AG09309 (cell line): ENCODE measurements around the gene IFNA13.

Experiments used
- DNase-seq: peaks from one replicate; pipeline ENCODE4 v3.0.0-alpha.2; 2010; ENCODE audit warnings: low read depth
- H3K4me3 ChIP-seq: 2 replicates; pipeline ENCODE4 v1.5.1; 2011; ENCODE audit warnings: mild to moderate bottlenecking, low read depth, low read length, moderate library complexity; ENCODE audit not compliant: control insufficient read depth
- CTCF ChIP-seq: IDR thresholded peaks from 2 replicates; pipeline ENCODE4 v1.5.1; 2011; ENCODE audit warnings: mild to moderate bottlenecking, low read depth, low read length, inconsistent platforms; ENCODE audit not compliant: insufficient read depth, control insufficient read depth; ENCODE audit errors: missing control alignments

IFNA13 gene

DNA sequence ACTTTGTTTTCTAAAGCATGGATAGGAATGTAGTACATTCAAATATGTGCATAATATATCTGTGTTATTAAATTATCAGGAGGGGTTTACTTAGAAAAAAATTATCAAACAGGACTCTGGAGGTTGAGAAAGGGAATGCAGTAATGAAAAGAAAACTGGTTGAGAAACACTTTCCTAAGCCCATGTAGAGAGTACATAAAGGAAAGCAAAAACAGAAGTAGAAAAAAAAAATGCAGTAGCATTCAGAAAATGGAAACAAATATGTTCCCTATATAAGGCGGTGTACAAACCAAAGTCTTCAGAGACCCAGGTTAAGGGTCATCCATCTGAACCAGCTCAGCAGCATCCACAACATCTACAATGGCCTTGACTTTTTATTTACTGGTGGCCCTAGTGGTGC, 41.0 kb upstream of the IFNA13 start, which contains the start of gene IFNA8:
Gene IFNA8 (plus strand): TSS at position 301 of the 400 bp plus-strand sequence. CDS start 60 bp downstream, at position 361.
- no peak for TF ChIP-seq CTCF
- no peak for DNase-seq
- no peak within 1 kb of the TSS for H3K4me3 ChIP-seq

DNA sequence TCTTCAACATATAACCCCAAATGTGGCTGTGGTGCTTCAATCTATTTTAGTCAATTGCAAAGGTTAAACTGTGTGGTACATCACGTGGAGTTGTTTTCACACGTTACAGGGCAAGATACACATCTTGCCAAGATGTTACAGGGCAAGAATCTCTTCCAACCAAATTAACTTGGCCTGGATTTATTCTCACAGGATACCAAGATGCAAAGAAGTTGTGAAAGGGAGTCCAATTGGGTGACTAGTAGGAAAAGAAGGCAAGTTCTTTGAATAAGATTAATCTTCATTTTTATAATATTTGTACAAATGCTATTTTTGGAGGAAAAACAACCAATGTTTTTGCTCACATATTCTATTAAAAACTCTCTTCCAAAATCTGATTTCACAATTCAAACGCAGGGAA, 36.3 kb upstream of the IFNA13 start:
- no peak for DNase-seq

GRCh38 chr9:21402386-21403251, 34.8 kb upstream of the IFNA13 start:
- TF ChIP-seq CTCF = no peak
- H3K4me3 ChIP-seq = peak overlapping the region; percentile 11
- DNase-seq = no peak

More for the DNA sequence above, 36.3 kb upstream of the IFNA13 start:
- no peak for TF ChIP-seq CTCF
- H3K4me3 ChIP-seq = no peak overlapping the region

GRCh38 chr9:21399956-21400355, 32.1 kb upstream of the IFNA13 start:
- H3K4me3 ChIP-seq = no peak overlapping the region
- no peak for DNase-seq
- no peak for TF ChIP-seq CTCF

- H3K4me3 ChIP-seq = no peak overlapping the region
- TF ChIP-seq CTCF = no peak
- no peak for DNase-seq
Observed at GRCh38 chr9:21398955-21399489, 31.2 kb upstream of the IFNA13 start.

GRCh38 chr9:21395778-21396717, 28.2 kb upstream of the IFNA13 start:
- no peak for DNase-seq
- peak; percentile 87 for TF ChIP-seq CTCF
- peak overlapping the region; percentile 63 for H3K4me3 ChIP-seq
